HG03354 (cell line): Measurements from ENCODE around the gene BNC2.

Source experiments
- ATAC-seq: cut with Tn5 transposase; IDR thresholded peaks from one replicate; pipeline ENCODE4 v1.9.1; 2021; ENCODE audit warnings: mild to moderate bottlenecking; ENCODE audit not compliant: unreplicated experiment, poor library complexity, severe bottlenecking

BNC2 gene

GRCh38 chr9:16688814-16689213, 181.7 kb downstream of the BNC2 start:
- ATAC-seq = no peak

- ATAC-seq = no peak
These were observed 182.6 kb downstream of the BNC2 start for GRCh38 chr9:16687678-16688369.

- no peak for ATAC-seq
These were observed 187.1 kb downstream of the BNC2 start for GRCh38 chr9:16683326-16683725.

- ATAC-seq = no peak
These were observed 188.2 kb downstream of the BNC2 start for GRCh38 chr9:16682273-16682672.

- ATAC-seq = no peak
These were observed 188.8 kb downstream of the BNC2 start for GRCh38 chr9:16681652-16681987.

- no peak for ATAC-seq
These were observed 189.4 kb downstream of the BNC2 start for GRCh38 chr9:16680975-16681651.

- ATAC-seq = no peak
These were observed 189.9 kb downstream of the BNC2 start for GRCh38 chr9:16680541-16680940.

- no peak for ATAC-seq
These were observed 191.1 kb downstream of the BNC2 start for GRCh38 chr9:16679327-16679821.

- ATAC-seq = no peak
These were observed 194.0 kb downstream of the BNC2 start for GRCh38 chr9:16676519-16676918.

- ATAC-seq = no peak
These were observed 195.3 kb downstream of the BNC2 start for GRCh38 chr9:16675131-16675530.

- ATAC-seq = no peak
These were observed 197.3 kb downstream of the BNC2 start for GRCh38 chr9:16673171-16673570.

GRCh38 chr9:16672501-16672900, 198.0 kb downstream of the BNC2 start:
- ATAC-seq = no peak

GRCh38 chr9:16671591-16672137, 198.8 kb downstream of the BNC2 start:
- ATAC-seq = peak; percentile 71

- ATAC-seq = no peak
These were observed 199.7 kb downstream of the BNC2 start for GRCh38 chr9:16670791-16671190.

GRCh38 chr9:16668734-16669295, 201.7 kb downstream of the BNC2 start:
- no peak for ATAC-seq

GRCh38 chr9:16664211-16664610, 206.3 kb downstream of the BNC2 start:
- no peak for ATAC-seq

GRCh38 chr9:16661816-16662215, 208.7 kb downstream of the BNC2 start:
- ATAC-seq = no peak

- ATAC-seq = no peak
These were observed 211.4 kb downstream of the BNC2 start for GRCh38 chr9:16659096-16659495.

- ATAC-seq = no peak
These were observed 213.9 kb downstream of the BNC2 start for GRCh38 chr9:16656432-16657169.

- ATAC-seq = no peak
These were observed 215.8 kb downstream of the BNC2 start for GRCh38 chr9:16654596-16655126.
